Measurements from ENCODE around the gene DHRSX.

DNA sequence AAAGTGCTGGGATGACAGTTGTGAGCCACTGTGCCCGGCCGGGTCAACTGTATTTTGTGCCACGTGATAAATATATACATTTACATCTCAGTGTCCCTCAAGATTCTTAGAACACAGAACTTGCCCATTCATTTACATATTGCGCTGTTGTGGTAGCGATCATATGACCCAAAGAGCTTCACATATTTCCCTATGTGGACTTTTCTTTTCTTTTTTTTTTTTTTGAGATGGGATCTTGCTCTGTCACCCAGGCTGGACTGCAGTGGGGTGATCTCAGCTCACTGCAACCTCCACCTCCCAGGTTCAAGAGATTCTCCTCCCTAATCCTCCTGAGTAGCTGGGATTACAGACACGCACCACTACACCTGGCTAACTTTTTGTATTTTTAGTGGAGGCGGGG is 180.7 kb downstream of the DHRSX start:
- TF ChIP-seq, protein P1, sequence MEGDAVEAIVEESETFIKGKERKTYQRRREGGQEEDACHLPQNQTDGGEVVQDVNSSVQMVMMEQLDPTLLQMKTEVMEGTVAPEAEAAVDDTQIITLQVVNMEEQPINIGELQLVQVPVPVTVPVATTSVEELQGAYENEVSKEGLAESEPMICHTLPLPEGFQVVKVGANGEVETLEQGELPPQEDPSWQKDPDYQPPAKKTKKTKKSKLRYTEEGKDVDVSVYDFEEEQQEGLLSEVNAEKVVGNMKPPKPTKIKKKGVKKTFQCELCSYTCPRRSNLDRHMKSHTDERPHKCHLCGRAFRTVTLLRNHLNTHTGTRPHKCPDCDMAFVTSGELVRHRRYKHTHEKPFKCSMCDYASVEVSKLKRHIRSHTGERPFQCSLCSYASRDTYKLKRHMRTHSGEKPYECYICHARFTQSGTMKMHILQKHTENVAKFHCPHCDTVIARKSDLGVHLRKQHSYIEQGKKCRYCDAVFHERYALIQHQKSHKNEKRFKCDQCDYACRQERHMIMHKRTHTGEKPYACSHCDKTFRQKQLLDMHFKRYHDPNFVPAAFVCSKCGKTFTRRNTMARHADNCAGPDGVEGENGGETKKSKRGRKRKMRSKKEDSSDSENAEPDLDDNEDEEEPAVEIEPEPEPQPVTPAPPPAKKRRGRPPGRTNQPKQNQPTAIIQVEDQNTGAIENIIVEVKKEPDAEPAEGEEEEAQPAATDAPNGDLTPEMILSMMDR (IDR thresholded peaks at IDR 0.05): no peak
- TF ChIP-seq POLR2AphosphoS5 (IDR thresholded peaks at IDR 0.05) (no peak), POLR2A (IDR thresholded peaks at IDR 0.05) (no peak)

Data from breast epithelium (tissue), 3 donors.